T-helper 17 cell (primary cell): ENCODE data around the gene LDAF1. TPM values are rescaled to one million over a fixed set of nuclear protein-coding genes. Genes with fewer than 3 reads are reported as not detected.
"Not testable (repeated sequence)": the region's sequence is repeated elsewhere in the genome, so short reads cannot be mapped to it uniquely, and the experiment has no call there.

Source experiments
- ATAC-seq: fragments of 150-1000 bp; cut with Tn5 transposase; 2 replicates; pipeline ENCODE4 v1.10.0; 2021; ENCODE audit warnings: mild to moderate bottlenecking, moderate library complexity
- DNase-seq, 3 donors: peaks; one replicate each; pipeline versions ENCODE4 v3.0.0 to v3.0.0-alpha.2; 2020 to 2021
- H3K9me3 ChIP-seq: one replicate; pipeline ENCODE4 v1.7.0; 2013; ENCODE audit warnings: low read length, mild to moderate bottlenecking; ENCODE audit not compliant: control insufficient read depth, poor library complexity, severe bottlenecking
- H3K27ac Mint-ChIP-seq: one replicate; pipeline ENCODE4 v1.8.0; 2022; ENCODE audit warnings: mild to moderate bottlenecking, moderate library complexity, mixed read lengths
- H3K27me3 Mint-ChIP-seq: one replicate; pipeline ENCODE4 v1.8.0; 2022; ENCODE audit warnings: mixed read lengths
- H3K36me3 Mint-ChIP-seq: one replicate; pipeline ENCODE4 v1.8.0; 2022; ENCODE audit warnings: low read depth, mixed read lengths
- H3K4me1 Mint-ChIP-seq: one replicate; pipeline ENCODE4 v1.8.0; 2022; ENCODE audit warnings: mild to moderate bottlenecking, mixed read lengths
- H3K4me3 Mint-ChIP-seq: one replicate; pipeline ENCODE4 v1.8.0; 2022; ENCODE audit warnings: mild to moderate bottlenecking, moderate library complexity, mixed read lengths
- total RNA-seq, 4 donors: library from RNA in 2 of 4; stranded (reverse) in 2 of 4; gene quantifications; one replicate each; pipeline ENCODE4 v1.2.3 and lab custom pipeline; 2022 to 2026

LDAF1 gene
- total RNA-seq, 2 donors from 2014 or later = 9.5 to 15.8 TPM

- ATAC-seq = no peak
- H3K36me3 Mint-ChIP-seq = peaks cover 11% of the 10 kb centered on the region
- no peak overlapping the region for H3K27ac Mint-ChIP-seq
Measured at GRCh38 chr16:21167360-21167759, 8.9 kb downstream of the LDAF1 start.

GRCh38 chr16:21167929-21168602, 9.6 kb downstream of the LDAF1 start:
- Mint-ChIP-seq H3K4me1 (no peaks in the 10 kb centered on the region), H3K4me3 (no peak overlapping the region), H3K36me3 (peaks cover 14% of the 10 kb centered on the region), H3K27me3 (no peaks in the 10 kb centered on the region), H3K27ac (no peak overlapping the region)
- no peaks in the 10 kb centered on the region for H3K9me3 ChIP-seq
- ATAC-seq (no peak), DNase-seq (no peak)

More at GRCh38 chr16:21167360-21167759, 8.9 kb downstream of the LDAF1 start:
- H3K9me3 ChIP-seq = no peaks in the 10 kb centered on the region
- H3K4me1 Mint-ChIP-seq = peaks cover 3% of the 10 kb centered on the region
- no peaks in the 10 kb centered on the region for H3K27me3 Mint-ChIP-seq
- no peak for DNase-seq
- no peak overlapping the region for H3K4me3 Mint-ChIP-seq

GRCh38 chr16:21169249-21169981, 10.9 kb downstream of the LDAF1 start:
- H3K4me3 Mint-ChIP-seq = no peak overlapping the region
- H3K27ac Mint-ChIP-seq = no peak overlapping the region
- DNase-seq (no peak), ATAC-seq (no peak)
- H3K9me3 ChIP-seq = no peaks in the 10 kb centered on the region
- no peaks in the 10 kb centered on the region for H3K27me3 Mint-ChIP-seq
- H3K4me1 Mint-ChIP-seq = no peaks in the 10 kb centered on the region
- peaks cover 15% of the 10 kb centered on the region for H3K36me3 Mint-ChIP-seq

- H3K27me3 Mint-ChIP-seq, H3K4me3 Mint-ChIP-seq, H3K9me3 ChIP-seq, H3K27ac Mint-ChIP-seq, DNase-seq, ATAC-seq, H3K4me1 Mint-ChIP-seq: not testable (repeated sequence)
- H3K36me3 Mint-ChIP-seq = peaks cover 16% of the 10 kb centered on the region
Measured at GRCh38 chr16:21170116-21170515, 11.6 kb downstream of the LDAF1 start.

- no peak for ATAC-seq
- no peaks in the 10 kb centered on the region for H3K4me1 Mint-ChIP-seq
- no peaks in the 10 kb centered on the region for H3K27me3 Mint-ChIP-seq
- H3K9me3 ChIP-seq = no peaks in the 10 kb centered on the region
- peaks cover 9% of the 10 kb centered on the region for H3K36me3 Mint-ChIP-seq
- no peak overlapping the region for H3K4me3 Mint-ChIP-seq
- H3K27ac Mint-ChIP-seq = no peak overlapping the region
- DNase-seq = no peak
Measured at GRCh38 chr16:21172650-21173049, 14.2 kb downstream of the LDAF1 start.

- DNase-seq (no peak), ATAC-seq (no peak)
- no peaks in the 10 kb centered on the region for H3K9me3 ChIP-seq
- Mint-ChIP-seq H3K4me1 (no peaks in the 10 kb centered on the region), H3K36me3 (peaks cover 11% of the 10 kb centered on the region), H3K4me3 (no peak overlapping the region), H3K27me3 (no peaks in the 10 kb centered on the region), H3K27ac (no peak overlapping the region)
Measured at GRCh38 chr16:21175397-21175796, 16.9 kb downstream of the LDAF1 start.

GRCh38 chr16:21179126-21179982, 20.9 kb downstream of the LDAF1 start:
- Mint-ChIP-seq H3K4me1 (no peaks in the 10 kb centered on the region), H3K27me3 (no peaks in the 10 kb centered on the region), H3K4me3 (no peak overlapping the region), H3K27ac (no peak overlapping the region), H3K36me3 (peaks cover 5% of the 10 kb centered on the region)
- no peak for DNase-seq
- no peaks in the 10 kb centered on the region for H3K9me3 ChIP-seq
- no peak for ATAC-seq

- no peak for DNase-seq
- no peak overlapping the region for H3K4me3 Mint-ChIP-seq
- no peaks in the 10 kb centered on the region for H3K4me1 Mint-ChIP-seq
- H3K27ac Mint-ChIP-seq = no peak overlapping the region
- H3K9me3 ChIP-seq = no peaks in the 10 kb centered on the region
- peaks cover 4% of the 10 kb centered on the region for H3K36me3 Mint-ChIP-seq
- ATAC-seq = no peak
- H3K27me3 Mint-ChIP-seq = no peaks in the 10 kb centered on the region
Measured at GRCh38 chr16:21179983-21180365, 21.5 kb downstream of the LDAF1 start.

- H3K27me3 Mint-ChIP-seq = no peaks in the 10 kb centered on the region
- H3K36me3 Mint-ChIP-seq = peaks cover 2% of the 10 kb centered on the region
- peaks cover 3% of the 10 kb centered on the region for H3K4me1 Mint-ChIP-seq
- DNase-seq = no peak
- H3K4me3 Mint-ChIP-seq = no peak overlapping the region
- ATAC-seq = no peak
- H3K27ac Mint-ChIP-seq = no peak overlapping the region
- H3K9me3 ChIP-seq = no peaks in the 10 kb centered on the region
Measured at GRCh38 chr16:21183995-21184394, 25.5 kb downstream of the LDAF1 start.

GRCh38 chr16:21184834-21185233, 26.4 kb downstream of the LDAF1 start:
- H3K36me3 Mint-ChIP-seq = peaks cover 2% of the 10 kb centered on the region
- H3K9me3 ChIP-seq = no peaks in the 10 kb centered on the region
- no peak for DNase-seq
- H3K27me3 Mint-ChIP-seq = no peaks in the 10 kb centered on the region
- no peak overlapping the region for H3K4me3 Mint-ChIP-seq
- ATAC-seq = no peak
- H3K27ac Mint-ChIP-seq = no peak overlapping the region
- H3K4me1 Mint-ChIP-seq = peaks cover 3% of the 10 kb centered on the region

- ATAC-seq (no peak), DNase-seq (no peak)
- H3K4me1 Mint-ChIP-seq = peaks cover 3% of the 10 kb centered on the region
- H3K9me3 ChIP-seq = no peaks in the 10 kb centered on the region
- peaks cover 2% of the 10 kb centered on the region for H3K36me3 Mint-ChIP-seq
- H3K27me3 Mint-ChIP-seq = no peaks in the 10 kb centered on the region
- no peak overlapping the region for H3K27ac Mint-ChIP-seq
- no peak overlapping the region for H3K4me3 Mint-ChIP-seq
Measured at GRCh38 chr16:21185659-21186325, 27.3 kb downstream of the LDAF1 start.

- no peaks in the 10 kb centered on the region for H3K9me3 ChIP-seq
- no peaks in the 10 kb centered on the region for H3K27me3 Mint-ChIP-seq
- peaks cover 3% of the 10 kb centered on the region for H3K4me1 Mint-ChIP-seq
- DNase-seq (no peak), ATAC-seq (no peak)
- no peak overlapping the region for H3K27ac Mint-ChIP-seq
- no peak overlapping the region for H3K4me3 Mint-ChIP-seq
- H3K36me3 Mint-ChIP-seq = peaks cover 2% of the 10 kb centered on the region
Measured at GRCh38 chr16:21186326-21186691, 27.8 kb downstream of the LDAF1 start.

- H3K9me3 ChIP-seq = no peaks in the 10 kb centered on the region
- no peaks in the 10 kb centered on the region for H3K36me3 Mint-ChIP-seq
- no peak for ATAC-seq
- H3K4me1 Mint-ChIP-seq = peaks cover 3% of the 10 kb centered on the region
- no peak for DNase-seq
- H3K27ac Mint-ChIP-seq = no peak overlapping the region
- H3K4me3 Mint-ChIP-seq = no peak overlapping the region
- H3K27me3 Mint-ChIP-seq = peaks cover 15% of the 10 kb centered on the region
Measured at GRCh38 chr16:21189311-21189710, 30.8 kb downstream of the LDAF1 start.
